Measurements from ENCODE around the gene UBE2E3. TPM values are rescaled to one million over a fixed set of nuclear protein-coding genes. Genes with fewer than 3 reads are reported as not detected.

Gene UBE2E3
- total RNA-seq, 1 experiment from 2014 or later = 76.3 TPM

DNA sequence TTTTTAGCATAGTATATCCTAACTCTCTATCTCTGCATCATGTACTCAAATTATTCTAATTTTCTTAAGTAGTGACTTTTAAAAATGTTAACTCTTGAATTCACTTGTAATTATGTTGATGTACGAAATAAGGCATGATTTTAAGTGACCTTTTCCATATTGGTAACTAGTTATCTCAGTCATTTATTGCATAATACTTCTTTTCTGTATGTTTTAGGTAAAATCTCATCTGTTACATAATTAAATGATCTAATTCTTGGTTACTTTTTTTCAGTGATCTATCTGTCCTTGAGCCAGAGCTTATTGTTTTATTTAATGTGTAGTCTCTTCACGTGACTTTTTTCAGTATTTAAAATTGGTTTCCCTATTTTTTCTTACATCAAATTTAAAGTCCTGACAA lies 4.8 kb upstream of the UBE2E3 start:
- Mint-ChIP-seq H3K9me3 (no peaks in the 10 kb centered on the region), H3K4me3 (no peak overlapping the region), H3K36me3 (no peaks in the 10 kb centered on the region), H3K4me1 (peaks cover 15% of the 10 kb centered on the region), H3K27me3 (ENCODE audit: low read depth) (no peaks in the 10 kb centered on the region), H3K27ac (no peak overlapping the region)
- TF ChIP-seq NR2C2 (CRISPR knock-in tag; IDR thresholded peaks at IDR 0.05) (no peak), RORB (CRISPR knock-in tag; IDR thresholded peaks at IDR 0.05) (no peak)
- ChIA-PET POLR2A (no interaction called here), CTCF (no interaction called here)
- no peak for ATAC-seq
- no peak for DNase-seq (ENCODE audit: low spot score)

DNA sequence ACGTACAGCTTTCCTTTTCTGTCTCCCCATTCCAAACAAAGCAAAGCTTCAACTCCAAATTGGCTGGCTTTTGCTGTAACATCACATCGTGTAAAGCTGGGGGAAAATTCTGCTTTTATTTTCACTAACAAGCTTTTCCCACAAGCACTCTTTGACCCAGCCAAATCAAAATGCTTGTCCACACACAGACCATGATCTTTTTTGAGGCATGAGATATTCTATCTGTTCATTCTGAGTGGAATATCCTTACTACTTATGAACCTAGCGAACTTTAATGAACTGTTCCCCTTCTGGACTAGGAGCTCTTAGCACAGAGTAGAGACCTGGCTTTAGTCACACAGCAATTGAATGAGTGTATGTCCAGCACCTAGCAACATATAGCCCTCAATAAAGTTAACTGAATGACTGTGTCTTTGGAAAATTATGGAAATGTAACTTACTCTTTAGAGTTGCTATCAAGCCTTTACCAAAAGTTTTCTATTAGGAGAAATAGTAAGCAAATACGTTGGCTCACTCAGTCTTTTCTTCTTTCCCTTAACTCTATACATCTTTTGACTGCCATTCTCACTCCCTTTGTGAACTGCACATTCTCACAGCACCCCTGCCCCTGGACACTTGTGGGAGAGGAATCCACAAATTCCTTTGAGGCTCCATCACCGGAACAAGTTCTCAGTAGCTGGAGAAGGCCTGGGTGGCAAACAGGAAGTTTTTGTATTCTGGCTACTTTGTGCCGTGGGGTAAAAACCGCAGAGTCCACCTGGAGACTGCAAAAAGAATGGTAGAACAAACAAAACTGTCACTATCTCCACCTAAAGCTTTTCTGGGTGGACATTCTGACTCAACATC lies 1.3 kb upstream of the UBE2E3 start:
- Mint-ChIP-seq H3K4me1 (peaks cover 40% of the 10 kb centered on the region), H3K27ac (no peak overlapping the region), H3K9me3 (no peaks in the 10 kb centered on the region), H3K27me3 (ENCODE audit: low read depth) (no peaks in the 10 kb centered on the region), H3K36me3 (peaks cover 10% of the 10 kb centered on the region), H3K4me3 (peak overlapping the region; percentile 68)
- TF ChIP-seq, protein P1, sequence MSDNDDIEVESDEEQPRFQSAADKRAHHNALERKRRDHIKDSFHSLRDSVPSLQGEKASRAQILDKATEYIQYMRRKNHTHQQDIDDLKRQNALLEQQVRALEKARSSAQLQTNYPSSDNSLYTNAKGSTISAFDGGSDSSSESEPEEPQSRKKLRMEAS (CRISPR knock-in tag; IDR thresholded peaks at IDR 0.05) = no peak
- TF ChIP-seq, protein P2, sequence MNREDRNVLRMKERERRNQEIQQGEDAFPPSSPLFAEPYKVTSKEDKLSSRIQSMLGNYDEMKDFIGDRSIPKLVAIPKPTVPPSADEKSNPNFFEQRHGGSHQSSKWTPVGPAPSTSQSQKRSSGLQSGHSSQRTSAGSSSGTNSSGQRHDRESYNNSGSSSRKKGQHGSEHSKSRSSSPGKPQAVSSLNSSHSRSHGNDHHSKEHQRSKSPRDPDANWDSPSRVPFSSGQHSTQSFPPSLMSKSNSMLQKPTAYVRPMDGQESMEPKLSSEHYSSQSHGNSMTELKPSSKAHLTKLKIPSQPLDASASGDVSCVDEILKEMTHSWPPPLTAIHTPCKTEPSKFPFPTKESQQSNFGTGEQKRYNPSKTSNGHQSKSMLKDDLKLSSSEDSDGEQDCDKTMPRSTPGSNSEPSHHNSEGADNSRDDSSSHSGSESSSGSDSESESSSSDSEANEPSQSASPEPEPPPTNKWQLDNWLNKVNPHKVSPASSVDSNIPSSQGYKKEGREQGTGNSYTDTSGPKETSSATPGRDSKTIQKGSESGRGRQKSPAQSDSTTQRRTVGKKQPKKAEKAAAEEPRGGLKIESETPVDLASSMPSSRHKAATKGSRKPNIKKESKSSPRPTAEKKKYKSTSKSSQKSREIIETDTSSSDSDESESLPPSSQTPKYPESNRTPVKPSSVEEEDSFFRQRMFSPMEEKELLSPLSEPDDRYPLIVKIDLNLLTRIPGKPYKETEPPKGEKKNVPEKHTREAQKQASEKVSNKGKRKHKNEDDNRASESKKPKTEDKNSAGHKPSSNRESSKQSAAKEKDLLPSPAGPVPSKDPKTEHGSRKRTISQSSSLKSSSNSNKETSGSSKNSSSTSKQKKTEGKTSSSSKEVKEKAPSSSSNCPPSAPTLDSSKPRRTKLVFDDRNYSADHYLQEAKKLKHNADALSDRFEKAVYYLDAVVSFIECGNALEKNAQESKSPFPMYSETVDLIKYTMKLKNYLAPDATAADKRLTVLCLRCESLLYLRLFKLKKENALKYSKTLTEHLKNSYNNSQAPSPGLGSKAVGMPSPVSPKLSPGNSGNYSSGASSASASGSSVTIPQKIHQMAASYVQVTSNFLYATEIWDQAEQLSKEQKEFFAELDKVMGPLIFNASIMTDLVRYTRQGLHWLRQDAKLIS (CRISPR knock-in tag; IDR thresholded peaks at IDR 0.05; ENCODE audit: borderline replicate concordance) = no peak
- TF ChIP-seq ZNF232 (CRISPR knock-in tag; IDR thresholded peaks at IDR 0.05) (no peak), MYBL2 (CRISPR knock-in tag; IDR thresholded peaks at IDR 0.05) (no peak), ZNF396 (CRISPR knock-in tag; IDR thresholded peaks at IDR 0.05; ENCODE audit: borderline replicate concordance) (no peak), ZNF138 (CRISPR knock-in tag; conservative IDR thresholded peaks at IDR 0.05) (no peak), NFE2L1 (CRISPR knock-in tag; IDR thresholded peaks at IDR 0.05) (no peak), MXD4 (CRISPR knock-in tag; IDR thresholded peaks at IDR 0.05; ENCODE audit: borderline replicate concordance) (no peak), FOXK1 (CRISPR knock-in tag; IDR thresholded peaks at IDR 0.05) (no peak), CREM (CRISPR knock-in tag; IDR thresholded peaks at IDR 0.05) (no peak), NR1H2 (CRISPR knock-in tag; IDR thresholded peaks at IDR 0.05) (no peak), ZNF219 (CRISPR knock-in tag; IDR thresholded peaks at IDR 0.05; ENCODE audit: borderline replicate concordance) (no peak), RORB (CRISPR knock-in tag; IDR thresholded peaks at IDR 0.05) (no peak)
- TF ChIP-seq, protein P3, sequence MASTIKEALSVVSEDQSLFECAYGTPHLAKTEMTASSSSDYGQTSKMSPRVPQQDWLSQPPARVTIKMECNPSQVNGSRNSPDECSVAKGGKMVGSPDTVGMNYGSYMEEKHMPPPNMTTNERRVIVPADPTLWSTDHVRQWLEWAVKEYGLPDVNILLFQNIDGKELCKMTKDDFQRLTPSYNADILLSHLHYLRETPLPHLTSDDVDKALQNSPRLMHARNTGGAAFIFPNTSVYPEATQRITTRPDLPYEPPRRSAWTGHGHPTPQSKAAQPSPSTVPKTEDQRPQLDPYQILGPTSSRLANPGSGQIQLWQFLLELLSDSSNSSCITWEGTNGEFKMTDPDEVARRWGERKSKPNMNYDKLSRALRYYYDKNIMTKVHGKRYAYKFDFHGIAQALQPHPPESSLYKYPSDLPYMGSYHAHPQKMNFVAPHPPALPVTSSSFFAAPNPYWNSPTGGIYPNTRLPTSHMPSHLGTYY (CRISPR knock-in tag; IDR thresholded peaks at IDR 0.05) = no peak
- TF ChIP-seq, protein P4, sequence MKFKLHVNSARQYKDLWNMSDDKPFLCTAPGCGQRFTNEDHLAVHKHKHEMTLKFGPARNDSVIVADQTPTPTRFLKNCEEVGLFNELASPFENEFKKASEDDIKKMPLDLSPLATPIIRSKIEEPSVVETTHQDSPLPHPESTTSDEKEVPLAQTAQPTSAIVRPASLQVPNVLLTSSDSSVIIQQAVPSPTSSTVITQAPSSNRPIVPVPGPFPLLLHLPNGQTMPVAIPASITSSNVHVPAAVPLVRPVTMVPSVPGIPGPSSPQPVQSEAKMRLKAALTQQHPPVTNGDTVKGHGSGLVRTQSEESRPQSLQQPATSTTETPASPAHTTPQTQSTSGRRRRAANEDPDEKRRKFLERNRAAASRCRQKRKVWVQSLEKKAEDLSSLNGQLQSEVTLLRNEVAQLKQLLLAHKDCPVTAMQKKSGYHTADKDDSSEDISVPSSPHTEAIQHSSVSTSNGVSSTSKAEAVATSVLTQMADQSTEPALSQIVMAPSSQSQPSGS (CRISPR knock-in tag; IDR thresholded peaks at IDR 0.05; ENCODE audit: borderline replicate concordance, low read depth) = no peak
- TF ChIP-seq, protein P5, sequence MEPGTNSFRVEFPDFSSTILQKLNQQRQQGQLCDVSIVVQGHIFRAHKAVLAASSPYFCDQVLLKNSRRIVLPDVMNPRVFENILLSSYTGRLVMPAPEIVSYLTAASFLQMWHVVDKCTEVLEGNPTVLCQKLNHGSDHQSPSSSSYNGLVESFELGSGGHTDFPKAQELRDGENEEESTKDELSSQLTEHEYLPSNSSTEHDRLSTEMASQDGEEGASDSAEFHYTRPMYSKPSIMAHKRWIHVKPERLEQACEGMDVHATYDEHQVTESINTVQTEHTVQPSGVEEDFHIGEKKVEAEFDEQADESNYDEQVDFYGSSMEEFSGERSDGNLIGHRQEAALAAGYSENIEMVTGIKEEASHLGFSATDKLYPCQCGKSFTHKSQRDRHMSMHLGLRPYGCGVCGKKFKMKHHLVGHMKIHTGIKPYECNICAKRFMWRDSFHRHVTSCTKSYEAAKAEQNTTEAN (CRISPR knock-in tag; IDR thresholded peaks at IDR 0.05) = no peak
- TF ChIP-seq, protein P6, sequence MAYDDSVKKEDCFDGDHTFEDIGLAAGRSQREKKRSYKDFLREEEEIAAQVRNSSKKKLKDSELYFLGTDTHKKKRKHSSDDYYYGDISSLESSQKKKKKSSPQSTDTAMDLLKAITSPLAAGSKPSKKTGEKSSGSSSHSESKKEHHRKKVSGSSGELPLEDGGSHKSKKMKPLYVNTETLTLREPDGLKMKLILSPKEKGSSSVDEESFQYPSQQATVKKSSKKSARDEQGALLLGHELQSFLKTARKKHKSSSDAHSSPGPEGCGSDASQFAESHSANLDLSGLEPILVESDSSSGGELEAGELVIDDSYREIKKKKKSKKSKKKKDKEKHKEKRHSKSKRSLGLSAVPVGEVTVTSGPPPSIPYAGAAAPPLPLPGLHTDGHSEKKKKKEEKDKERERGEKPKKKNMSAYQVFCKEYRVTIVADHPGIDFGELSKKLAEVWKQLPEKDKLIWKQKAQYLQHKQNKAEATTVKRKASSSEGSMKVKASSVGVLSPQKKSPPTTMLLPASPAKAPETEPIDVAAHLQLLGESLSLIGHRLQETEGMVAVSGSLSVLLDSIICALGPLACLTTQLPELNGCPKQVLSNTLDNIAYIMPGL (CRISPR knock-in tag; IDR thresholded peaks at IDR 0.05) = no peak
- TF ChIP-seq, protein P7, sequence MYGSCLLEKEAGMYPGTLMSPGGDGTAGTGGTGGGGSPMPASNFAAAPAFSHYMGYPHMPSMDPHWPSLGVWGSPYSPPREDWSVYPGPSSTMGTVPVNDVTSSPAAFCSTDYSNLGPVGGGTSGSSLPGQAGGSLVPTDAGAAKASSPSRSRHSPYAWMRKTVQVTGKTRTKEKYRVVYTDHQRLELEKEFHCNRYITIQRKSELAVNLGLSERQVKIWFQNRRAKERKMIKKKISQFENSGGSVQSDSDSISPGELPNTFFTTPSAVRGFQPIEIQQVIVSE (CRISPR knock-in tag; IDR thresholded peaks at IDR 0.05; ENCODE audit: borderline replicate concordance) = no peak
- TF ChIP-seq, protein P8, sequence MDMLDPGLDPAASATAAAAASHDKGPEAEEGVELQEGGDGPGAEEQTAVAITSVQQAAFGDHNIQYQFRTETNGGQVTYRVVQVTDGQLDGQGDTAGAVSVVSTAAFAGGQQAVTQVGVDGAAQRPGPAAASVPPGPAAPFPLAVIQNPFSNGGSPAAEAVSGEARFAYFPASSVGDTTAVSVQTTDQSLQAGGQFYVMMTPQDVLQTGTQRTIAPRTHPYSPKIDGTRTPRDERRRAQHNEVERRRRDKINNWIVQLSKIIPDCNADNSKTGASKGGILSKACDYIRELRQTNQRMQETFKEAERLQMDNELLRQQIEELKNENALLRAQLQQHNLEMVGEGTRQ (CRISPR knock-in tag; IDR thresholded peaks at IDR 0.05) = no peak
- ChIA-PET POLR2A (interaction anchor here (0.7 to 1.3 kb wide), 3 partner anchors 10 to 699 kb away, joined by 3 read pairs; no protein-coding TSS in a partner anchor), CTCF (interaction anchor here (0.7 to 2.1 kb wide), 6 partner anchors 18 to 856 kb away, joined by 3 to 8 read pairs (median 4); no protein-coding TSS in a partner anchor)
- DNase-seq (ENCODE audit: low spot score) = no peak
- ATAC-seq = no peak
